A549 (cell line): ENCODE measurements around the gene LVRN.

Experiments used
- POLR2A ChIP-seq: IDR thresholded peaks from 2 replicates; pipeline ENCODE4 v1.6.1; 2012; ENCODE audit warnings: mild to moderate bottlenecking, low read length
- RARB ChIP-seq: fragments of 250-450 bp; sonication (Bioruptor Pico); IDR thresholded peaks from 2 replicates; pipeline ENCODE4 v1.8.0; 2021; ENCODE audit warnings: mild to moderate bottlenecking, moderate library complexity
- TF ChIP-seq, protein P1 (sequence below): fragments of >200 bp; sonication (Bioruptor Twin); formaldehyde crosslinking; IDR thresholded peaks from 3 replicates; pipeline ENCODE4 v1.5.1; 2016

- TF ChIP-seq POLR2A (no peak), RARB (no peak)
- TF ChIP-seq, protein P1, sequence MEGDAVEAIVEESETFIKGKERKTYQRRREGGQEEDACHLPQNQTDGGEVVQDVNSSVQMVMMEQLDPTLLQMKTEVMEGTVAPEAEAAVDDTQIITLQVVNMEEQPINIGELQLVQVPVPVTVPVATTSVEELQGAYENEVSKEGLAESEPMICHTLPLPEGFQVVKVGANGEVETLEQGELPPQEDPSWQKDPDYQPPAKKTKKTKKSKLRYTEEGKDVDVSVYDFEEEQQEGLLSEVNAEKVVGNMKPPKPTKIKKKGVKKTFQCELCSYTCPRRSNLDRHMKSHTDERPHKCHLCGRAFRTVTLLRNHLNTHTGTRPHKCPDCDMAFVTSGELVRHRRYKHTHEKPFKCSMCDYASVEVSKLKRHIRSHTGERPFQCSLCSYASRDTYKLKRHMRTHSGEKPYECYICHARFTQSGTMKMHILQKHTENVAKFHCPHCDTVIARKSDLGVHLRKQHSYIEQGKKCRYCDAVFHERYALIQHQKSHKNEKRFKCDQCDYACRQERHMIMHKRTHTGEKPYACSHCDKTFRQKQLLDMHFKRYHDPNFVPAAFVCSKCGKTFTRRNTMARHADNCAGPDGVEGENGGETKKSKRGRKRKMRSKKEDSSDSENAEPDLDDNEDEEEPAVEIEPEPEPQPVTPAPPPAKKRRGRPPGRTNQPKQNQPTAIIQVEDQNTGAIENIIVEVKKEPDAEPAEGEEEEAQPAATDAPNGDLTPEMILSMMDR, result no peak
Measured at GRCh38 chr5:115963566-115963965, 1.3 kb downstream of the LVRN start.
